Aorta (tissue), 5 donors: Measurements from ENCODE around the gene SLC29A3. TPM values are rescaled to one million over a fixed set of nuclear protein-coding genes. Genes with fewer than 3 reads are reported as not detected.

Experiments
- ATAC-seq: fragments of 200-7000 bp; cut with Tn5 transposase; one replicate; pipeline ENCODE4 v1.9.1; 2022; ENCODE audit warnings: moderate library complexity; ENCODE audit not compliant: low FRiP score
- DNase-seq, 2 donors: peaks; one replicate each; pipeline ENCODE4 v3.0.0-alpha.2; 2020
- H3K27ac ChIP-seq, 2 donors: one replicate each; pipeline ENCODE4 v1.5.1; 2013; ENCODE audit warnings: low read length in 2 of 2, mild to moderate bottlenecking in 2 of 2, moderate library complexity in 2 of 2, control low read depth in 1 of 2, inconsistent platforms in 1 of 2, low read depth in 1 of 2
- H3K27me3 ChIP-seq, 2 donors: one replicate each; pipeline ENCODE4 v1.6.1; 2013; ENCODE audit warnings: control low read depth in 1 of 2, low read length in 1 of 2, mild to moderate bottlenecking in 1 of 2, moderate library complexity in 1 of 2; ENCODE audit not compliant: insufficient read depth in 2 of 2, control insufficient read depth in 1 of 2
- H3K36me3 ChIP-seq, 2 donors: one replicate each; pipeline ENCODE4 v1.6.1; 2013; ENCODE audit warnings: control low read depth in 1 of 2, low read length in 1 of 2, mild to moderate bottlenecking in 1 of 2; ENCODE audit not compliant: insufficient read depth in 2 of 2, control insufficient read depth in 1 of 2
- H3K4me1 ChIP-seq, 2 donors: one replicate each; pipeline ENCODE4 v1.6.1; 2013; ENCODE audit warnings: low read length in 2 of 2, control low read depth in 1 of 2, mild to moderate bottlenecking in 1 of 2, moderate library complexity in 1 of 2; ENCODE audit not compliant: insufficient read depth in 2 of 2, control insufficient read depth in 1 of 2
- H3K4me3 ChIP-seq, 2 donors: one replicate each; pipeline ENCODE4 v1.5.1; 2013; ENCODE audit warnings: low read length in 2 of 2, control low read depth in 1 of 2, mild to moderate bottlenecking in 1 of 2
- H3K9me3 ChIP-seq: one replicate; pipeline ENCODE4 v1.6.1; 2013; ENCODE audit warnings: mild to moderate bottlenecking, low read length; ENCODE audit not compliant: control insufficient read depth
- WGBS, 2 donors: extraction: QIAGEN DNeasy Blood & Tissue Kit; methylation state at CpG; one replicate each; pipeline ENCODE4 v1.1.7; 2013; 5-methylcytosine and 5-hydroxymethylcytosine counted together
- intact Hi-C, 2 donors: fragments of 100-400 bp; cut with DNase I; formaldehyde crosslinking; loops; one replicate each; pipeline versions ENCODE4 v1.14.2 to v1.15.0; 2022
- polyA plus RNA-seq, 2 donors: library from polyadenylated mRNA; stranded (reverse); fragments of 200-250 nt; gene quantifications; one replicate each; pipeline ENCODE4 v1.2.3, GENCODE V29; 2013
- total RNA-seq, 2 donors: library from RNA; stranded (reverse); fragmentation: NEBNext Ultra II Directional; extraction: Animal tissue kit (Norgen Biotek cat#: 25700); gene quantifications; one replicate each; pipeline ENCODE4 v1.2.1, GENCODE V29; 2021
- donor health status: healthy with polysubstance abuse.
- donor health status: Bipolar disorder and iron deficiency.
- donor health status: DM: no; HTN: no; CAD: no.
- donor health status: DM: no; HTN: no; CAD: no.
- donor health status: DM: yes; HTN: yes; CAD: no.

SLC29A3 gene
- total and polyA plus RNA-seq, 4 donors: 2.4 to 8.8 (median 4.4) TPM

- intact Hi-C loops: no loop called here
- no peak overlapping the region for H3K4me3 ChIP-seq
- 73 to 78% methylated on average over 9 of the region's 9 CpGs for WGBS, 2 donors
- no peaks in the 10 kb centered on the region for H3K9me3 ChIP-seq
- ATAC-seq: peak; percentile 6
- peaks cover 0 to 10% of the 10 kb centered on the region in 2 donors for H3K36me3 ChIP-seq
- no peaks in the 10 kb centered on the region for H3K27me3 ChIP-seq
- H3K4me1 ChIP-seq: no peaks in the 10 kb centered on the region
- no peak overlapping the region for H3K27ac ChIP-seq
- DNase-seq: peak in 1 of 2 donors; percentile 58
These were observed 40.4 kb downstream of the SLC29A3 start for GRCh38 chr10:71359364-71360046.

- 84 to 88% methylated on average over 2 of the region's 2 CpGs for WGBS, 2 donors
- Histone ChIP-seq H3K4me3 (no peak overlapping the region), H3K36me3 (peaks cover 0 to 10% of the 10 kb centered on the region in 2 donors), H3K27ac (no peak overlapping the region), H3K9me3 (no peaks in the 10 kb centered on the region), H3K4me1 (no peaks in the 10 kb centered on the region), H3K27me3 (no peaks in the 10 kb centered on the region)
- DNase-seq: no peak
- intact Hi-C loops: no loop called here
- ATAC-seq: no peak
These were observed 41.7 kb downstream of the SLC29A3 start for GRCh38 chr10:71360735-71361134.

DNA sequence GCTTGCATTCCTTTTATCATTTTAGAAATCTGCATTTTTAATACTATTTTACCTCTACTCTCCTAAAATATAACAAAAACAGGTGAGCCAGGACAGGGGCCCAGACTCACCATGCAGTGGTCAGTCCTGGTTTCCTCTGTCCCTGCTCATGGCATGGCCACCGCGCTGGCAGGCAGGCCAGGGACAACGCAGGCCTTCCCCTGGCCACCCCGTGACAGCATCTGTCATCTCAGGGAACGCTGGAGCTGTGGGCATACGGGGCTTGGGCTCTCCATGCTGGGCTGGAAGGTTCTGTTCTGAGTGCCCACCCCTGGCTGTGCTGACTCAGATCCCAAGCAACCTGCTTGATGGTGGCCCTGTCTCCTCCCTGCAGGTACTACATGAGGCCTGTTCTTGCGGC, 42.5 kb downstream of the SLC29A3 start:
- Histone ChIP-seq H3K27me3 (no peaks in the 10 kb centered on the region), H3K9me3 (no peaks in the 10 kb centered on the region), H3K27ac (no peak overlapping the region), H3K36me3 (peaks cover 0 to 6% of the 10 kb centered on the region in 2 donors), H3K4me3 (no peak overlapping the region), H3K4me1 (no peaks in the 10 kb centered on the region)
- no peak for DNase-seq
- intact Hi-C loops: no loop called here
- WGBS, 2 donors: 92 to 96% methylated on average over 7 of the region's 7 CpGs
- ATAC-seq: no peak

DNA sequence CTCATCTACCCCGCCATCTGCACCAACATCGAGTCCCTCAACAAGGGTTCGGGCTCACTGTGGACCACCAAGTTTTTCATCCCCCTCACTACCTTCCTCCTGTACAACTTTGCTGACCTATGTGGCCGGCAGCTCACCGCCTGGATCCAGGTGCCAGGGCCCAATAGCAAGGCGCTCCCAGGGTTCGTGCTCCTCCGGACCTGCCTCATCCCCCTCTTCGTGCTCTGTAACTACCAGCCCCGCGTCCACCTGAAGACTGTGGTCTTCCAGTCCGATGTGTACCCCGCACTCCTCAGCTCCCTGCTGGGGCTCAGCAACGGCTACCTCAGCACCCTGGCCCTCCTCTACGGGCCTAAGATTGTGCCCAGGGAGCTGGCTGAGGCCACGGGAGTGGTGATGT, 43.1 kb downstream of the SLC29A3 start:
- no peak overlapping the region for H3K4me3 ChIP-seq
- H3K36me3 ChIP-seq: peaks cover 0 to 6% of the 10 kb centered on the region in 2 donors
- no peaks in the 10 kb centered on the region for H3K27me3 ChIP-seq
- ATAC-seq (no peak), DNase-seq (no peak)
- intact Hi-C loops: no loop called here
- no peak overlapping the region for H3K27ac ChIP-seq
- no peaks in the 10 kb centered on the region for H3K9me3 ChIP-seq
- 93 to 95% methylated on average over 16 of the region's 16 CpGs for WGBS, 2 donors
- no peaks in the 10 kb centered on the region for H3K4me1 ChIP-seq

DNA sequence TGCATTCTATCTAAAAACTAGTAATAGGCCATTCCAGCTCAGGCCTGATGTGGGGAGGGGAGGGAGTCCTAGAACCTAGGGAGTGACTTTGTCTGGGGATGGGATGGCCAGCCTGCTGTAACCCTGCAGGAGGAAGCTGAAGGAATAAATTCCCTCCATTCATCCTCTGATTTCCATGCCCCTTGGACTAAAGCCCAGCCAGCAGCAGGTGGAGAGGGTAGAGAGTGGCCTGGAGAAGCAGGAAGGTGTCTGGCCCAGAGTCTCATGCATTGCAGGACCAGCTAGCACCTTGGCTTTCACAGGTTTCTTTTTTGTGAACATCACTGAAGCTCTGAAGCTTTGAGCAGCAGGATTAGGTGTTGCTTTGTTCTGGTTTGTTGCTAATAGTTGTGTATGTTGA, 44.9 kb downstream of the SLC29A3 start:
- peaks cover 0 to 6% of the 10 kb centered on the region in 2 donors for H3K36me3 ChIP-seq
- no peak overlapping the region for H3K4me3 ChIP-seq
- no peaks in the 10 kb centered on the region for H3K4me1 ChIP-seq
- H3K27me3 ChIP-seq: no peaks in the 10 kb centered on the region
- intact Hi-C loops: no loop called here
- no peak overlapping the region for H3K27ac ChIP-seq
- no peaks in the 10 kb centered on the region for H3K9me3 ChIP-seq
- DNase-seq (peak in 1 of 2 donors; percentile 11), ATAC-seq (no peak)

GRCh38 chr10:71365366-71365765, 46.3 kb downstream of the SLC29A3 start:
- ATAC-seq (no peak), DNase-seq (peak in 1 of 2 donors; percentile 34)
- Histone ChIP-seq H3K9me3 (no peaks in the 10 kb centered on the region), H3K4me1 (no peaks in the 10 kb centered on the region), H3K27ac (no peak overlapping the region), H3K4me3 (no peak overlapping the region), H3K36me3 (peaks cover 0 to 6% of the 10 kb centered on the region in 2 donors), H3K27me3 (no peaks in the 10 kb centered on the region)
- WGBS, 2 donors: 84 to 93% methylated on average over 6 of the region's 6 CpGs
- intact Hi-C loops: no loop called here

DNA sequence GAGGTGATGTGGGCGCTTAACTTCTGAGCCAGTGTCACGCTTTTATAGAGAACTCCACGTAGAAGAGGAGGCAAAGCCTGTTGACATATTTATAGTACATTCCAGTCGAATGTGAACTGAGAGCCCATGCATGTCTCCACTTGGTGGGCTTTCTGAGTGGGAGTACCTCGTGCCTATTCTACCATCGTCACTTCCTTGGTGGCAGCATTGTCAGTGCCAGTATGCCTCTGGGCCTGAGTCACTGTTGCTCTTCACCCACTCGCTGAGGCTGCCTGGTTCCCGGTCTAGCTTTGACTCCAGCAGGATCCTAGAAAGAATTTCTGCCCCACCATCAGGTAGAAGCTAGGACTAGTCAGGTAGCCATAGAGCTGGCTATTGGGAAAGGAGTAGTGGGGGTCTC, 47.6 kb downstream of the SLC29A3 start:
- no peaks in the 10 kb centered on the region for H3K4me1 ChIP-seq
- peaks cover 0 to 6% of the 10 kb centered on the region in 2 donors for H3K36me3 ChIP-seq
- DNase-seq (peak in 1 of 2 donors; percentile 43), ATAC-seq (no peak)
- no peak overlapping the region for H3K4me3 ChIP-seq
- WGBS, 2 donors: 79 to 80% methylated on average over 8 of the region's 8 CpGs
- no peak overlapping the region for H3K27ac ChIP-seq
- no peaks in the 10 kb centered on the region for H3K9me3 ChIP-seq
- intact Hi-C loops: no loop called here
- no peaks in the 10 kb centered on the region for H3K27me3 ChIP-seq

- ATAC-seq (no peak), DNase-seq (peak in 1 of 2 donors; percentile 53)
- H3K4me3 ChIP-seq: no peak overlapping the region
- H3K4me1 ChIP-seq: no peaks in the 10 kb centered on the region
- no peak overlapping the region for H3K27ac ChIP-seq
- H3K27me3 ChIP-seq: no peaks in the 10 kb centered on the region
- intact Hi-C loops: no loop called here
- WGBS, 2 donors: 87 to 93% methylated on average over 2 of the region's 2 CpGs
- H3K9me3 ChIP-seq: no peaks in the 10 kb centered on the region
- H3K36me3 ChIP-seq: peaks cover 0 to 4% of the 10 kb centered on the region in 2 donors
These were observed 48.2 kb downstream of the SLC29A3 start for GRCh38 chr10:71367271-71367670.

- intact Hi-C loops: no loop called here
- H3K27me3 ChIP-seq: no peaks in the 10 kb centered on the region
- no peak overlapping the region for H3K27ac ChIP-seq
- no peak overlapping the region for H3K4me3 ChIP-seq
- 82 to 97% methylated on average over 1 of the region's 1 CpG for whole genome bisulfite sequencing, 2 donors
- H3K9me3 ChIP-seq: no peaks in the 10 kb centered on the region
- peak in 1 of 2 donors; percentile 38 for DNase-seq
- no peaks in the 10 kb centered on the region for H3K36me3 ChIP-seq
- H3K4me1 ChIP-seq: no peaks in the 10 kb centered on the region
- ATAC-seq: no peak
These were observed 49.1 kb downstream of the SLC29A3 start for GRCh38 chr10:71368176-71368575.
